Mucosa of gallbladder (tissue), 1 donor: Measurements from ENCODE around the gene IGF2R. TPM values are rescaled to one million over a fixed set of nuclear protein-coding genes. Genes with fewer than 3 reads are reported as not detected.
"Not testable (repeated sequence)": the region's sequence is repeated elsewhere in the genome, so short reads cannot be mapped to it uniquely, and the experiment has no call there.

ENCODE experiments used
- DNase-seq: peaks from one replicate; pipeline ENCODE4 v3.0.0-alpha.2; 2020; ENCODE audit warnings: low spot score
- total RNA-seq: library from RNA; stranded (reverse); gene quantifications from one replicate; pipeline ENCODE4 v1.2.1, GENCODE V29; 2021
- donor health status: DM: no; HTN: no; CAD: no.

The IGF2R gene
- total RNA-seq, 1 donor from 2014 or later: 98.5 TPM

- DNase-seq: no peak
These were observed 170.0 kb downstream of the IGF2R start for GRCh38 chr6:160138839-160139419.

- DNase-seq: no peak
These were observed 170.6 kb downstream of the IGF2R start for GRCh38 chr6:160139420-160139851.

- DNase-seq: not testable (repeated sequence)
These were observed 171.6 kb downstream of the IGF2R start for GRCh38 chr6:160140493-160140892.

- DNase-seq: no peak
These were observed 172.3 kb downstream of the IGF2R start for GRCh38 chr6:160141001-160141726.

- no peak for DNase-seq
These were observed 173.3 kb downstream of the IGF2R start for GRCh38 chr6:160142115-160142715.

- no peak for DNase-seq
These were observed 177.7 kb downstream of the IGF2R start for GRCh38 chr6:160146454-160147145.

GRCh38 chr6:160147146-160147536 lies 178.3 kb downstream of the IGF2R start:
- no peak for DNase-seq

GRCh38 chr6:160154471-160154870 lies 185.6 kb downstream of the IGF2R start:
- DNase-seq: no peak

GRCh38 chr6:160156842-160157241 lies 188.0 kb downstream of the IGF2R start:
- DNase-seq: no peak

GRCh38 chr6:160160450-160160849 lies 191.6 kb downstream of the IGF2R start:
- peak; percentile 42 for DNase-seq

Other genes starting within 250 kb of the IGF2R start
- gene WTAP, start 241.6 kb upstream of the IGF2R start, total RNA-seq: 75.4 TPM
- 69.3 TPM for gene ACAT2, start 207.0 kb upstream of the IGF2R start, total RNA-seq
- gene TCP1, start 179.5 kb upstream of the IGF2R start, total RNA-seq: 131 TPM
- 62.6 TPM for gene MRPL18, start 178.6 kb upstream of the IGF2R start, total RNA-seq
- gene PNLDC1, start 168.8 kb upstream of the IGF2R start, total RNA-seq: 0.23 TPM
- not detected for gene MAS1, start 78.1 kb upstream of the IGF2R start, total RNA-seq
- 8.9 TPM for gene SLC22A1, start 152.7 kb downstream of the IGF2R start, total RNA-seq